A673 (cell line): ENCODE results near the gene ZEB2. TPM values are rescaled to one million over a fixed set of nuclear protein-coding genes. Genes with fewer than 3 reads are reported as not detected.
A peak's percentile ranks its signal among the peaks of the same experiment; 100 is the strongest.

ENCODE experiments used
- BruUV-seq: library from RNA; stranded (reverse); fragments of 400-500 nt; replicated peaks from 2 replicates; lab custom pipeline; 2021; lab: Mats Ljungman, UMichigan
- CTCF ChIA-PET: fragments of 300-600 bp; sonication (Branson Sonifier 250); formaldehyde crosslinking; loops from one replicate; lab custom pipeline; 2022; ENCODE audit warnings: antibody characterized with exemption; lab: Charles Lee
- POLR2A ChIA-PET: fragments of 300-600 bp; sonication (Branson Sonifier 250); formaldehyde crosslinking; loops from one replicate; lab custom pipeline; 2022; ENCODE audit warnings: antibody characterized with exemption; ENCODE audit not compliant: low non-redundant PET; lab: Charles Lee
- DNase-seq: peaks from one replicate; pipeline ENCODE4 v3.0.0-alpha.2; 2015; ENCODE audit warnings: low spot score
- H3K27ac ChIP-seq: fragments of 200-600 bp; sonication (generic); 2 replicates; pipeline ENCODE4 v1.5.1; 2016; ENCODE audit warnings: mixed run types, low read depth, mild to moderate bottlenecking, mixed read lengths, antibody characterized with exemption, low read length; ENCODE audit not compliant: poor library complexity, severe bottlenecking
- H3K27me3 ChIP-seq: fragments of 200-600 bp; sonication (generic); replicated peaks from 2 replicates; pipeline ENCODE4 v1.6.1; 2017; ENCODE audit warnings: mixed run types, low read depth, mild to moderate bottlenecking, mixed read lengths, antibody characterized with exemption, low read length; ENCODE audit not compliant: insufficient read depth, poor library complexity
- H3K36me3 ChIP-seq: fragments of 200-600 bp; sonication (generic); 2 replicates; pipeline ENCODE4 v1.6.1; 2016; ENCODE audit warnings: mixed run types, mild to moderate bottlenecking, mixed read lengths, antibody characterized with exemption, low read length; ENCODE audit not compliant: insufficient read depth, poor library complexity, severe bottlenecking
- H3K4me1 ChIP-seq: fragments of 200-600 bp; sonication (generic); 2 replicates; pipeline ENCODE4 v1.6.1; 2017; ENCODE audit warnings: mixed run types, mild to moderate bottlenecking, mixed read lengths, antibody characterized with exemption, low read length; ENCODE audit not compliant: insufficient read depth, poor library complexity, severe bottlenecking
- H3K4me3 ChIP-seq: fragments of 200-600 bp; sonication (generic); 2 replicates; pipeline ENCODE4 v1.5.1; 2016; ENCODE audit warnings: low read depth, mixed run types, mild to moderate bottlenecking, mixed read lengths, low read length; ENCODE audit not compliant: poor library complexity, severe bottlenecking
- H3K9me3 ChIP-seq: fragments of 200-600 bp; sonication (generic); 2 replicates; pipeline ENCODE4 v1.6.1; 2016; ENCODE audit warnings: mixed run types, low read depth, mild to moderate bottlenecking, mixed read lengths, antibody characterized with exemption, low read length; ENCODE audit not compliant: poor library complexity, severe bottlenecking
- CTCF ChIP-seq: fragments of 300-800, 200-600 bp; sonication (generic); conservative IDR thresholded peaks from 2 replicates; pipeline ENCODE4 v1.5.1; 2017; ENCODE audit warnings: low read depth, mild to moderate bottlenecking, antibody characterized with exemption, low read length, moderate library complexity, mixed read lengths
- EZH2 ChIP-seq: fragments of 200-600 bp; sonication (generic); IDR thresholded peaks from 2 replicates; pipeline ENCODE4 v1.6.1; 2017; ENCODE audit warnings: borderline replicate concordance, low read depth, mild to moderate bottlenecking, mixed read lengths, antibody characterized with exemption, low read length; ENCODE audit not compliant: poor library complexity, severe bottlenecking
- intact Hi-C: fragments of 100-400 bp; cut with micrococcal nuclease; formaldehyde crosslinking; loops from one replicate; pipeline ENCODE4 v1.10.0; 2022; ENCODE audit not compliant: unreplicated experiment
- total RNA-seq: library from RNA; stranded (reverse); gene quantifications from 2 replicates; pipeline ENCODE4 v1.2.3, GENCODE V29; 2021

Gene ZEB2
- total RNA-seq, 1 experiment from 2014 or later: 146 TPM

GRCh38 chr2:144471305-144472045 lies 48.4 kb downstream of the ZEB2 start:
- intact Hi-C loops: no loop called here
- ChIA-PET POLR2A (no interaction called here), CTCF (no interaction called here)
- Histone ChIP-seq H3K36me3 (peaks cover 8% of the 10 kb centered on the region), H3K27ac (peak overlapping the region; percentile 20), H3K27me3 (no peaks in the 10 kb centered on the region), H3K4me3 (no peak overlapping the region), H3K4me1 (peaks cover 62% of the 10 kb centered on the region), H3K9me3 (no peaks in the 10 kb centered on the region)
- TF ChIP-seq CTCF (no peak), EZH2 (no peak)
- no TSS peak for BruUV-seq
- no peak for DNase-seq

GRCh38 chr2:144470816-144471215 lies 49.1 kb downstream of the ZEB2 start:
- peak overlapping the region; percentile 20 for H3K27ac ChIP-seq
- CTCF ChIA-PET: no interaction called here
- no peak for TF ChIP-seq EZH2
- no peak for TF ChIP-seq CTCF
- no peak for DNase-seq
- peaks cover 8% of the 10 kb centered on the region for H3K36me3 ChIP-seq
- POLR2A ChIA-PET: no interaction called here
- peaks cover 59% of the 10 kb centered on the region for H3K4me1 ChIP-seq
- no peak overlapping the region for H3K4me3 ChIP-seq
- no peaks in the 10 kb centered on the region for H3K9me3 ChIP-seq
- no TSS peak for BruUV-seq
- no peaks in the 10 kb centered on the region for H3K27me3 ChIP-seq
- intact Hi-C loops: no loop called here

GRCh38 chr2:144470334-144470733 lies 49.6 kb downstream of the ZEB2 start:
- no peak overlapping the region for H3K4me3 ChIP-seq
- peaks cover 8% of the 10 kb centered on the region for H3K36me3 ChIP-seq
- no peak for DNase-seq
- no peaks in the 10 kb centered on the region for H3K9me3 ChIP-seq
- peaks cover 54% of the 10 kb centered on the region for H3K4me1 ChIP-seq
- TF ChIP-seq EZH2 (no peak), CTCF (no peak)
- intact Hi-C loops: no loop called here
- H3K27me3 ChIP-seq: no peaks in the 10 kb centered on the region
- no TSS peak for BruUV-seq
- POLR2A ChIA-PET: no interaction called here
- CTCF ChIA-PET: no interaction called here
- H3K27ac ChIP-seq: peak overlapping the region; percentile 20
